OCI-M2 (cell line): ENCODE measurements around the gene CRELD1.
"Not testable (repeated sequence)": the region's sequence is repeated elsewhere in the genome, so short reads cannot be mapped to it uniquely, and the experiment has no call there.

Source experiments
- DNase-seq: peaks from one replicate; lab custom pipeline; 2025; ENCODE audit not compliant: unreplicated experiment; lab: John Stamatoyannopoulos, UW

Gene CRELD1

GRCh38 chr3:9934235-9934621, 594 bp downstream of the CRELD1 start:
- DNase-seq = no peak

GRCh38 chr3:9934993-9935392, 1.4 kb downstream of the CRELD1 start:
- no peak for DNase-seq

GRCh38 chr3:9935966-9936510, 2.4 kb downstream of the CRELD1 start:
- no peak for DNase-seq

GRCh38 chr3:9937486-9938238, 4.0 kb downstream of the CRELD1 start:
- no peak for DNase-seq

- no peak for DNase-seq
Observed at GRCh38 chr3:9938966-9939365, 5.3 kb downstream of the CRELD1 start.

GRCh38 chr3:9939906-9940305, 6.3 kb downstream of the CRELD1 start:
- not testable (repeated sequence) for DNase-seq

GRCh38 chr3:9940746-9941145, 7.1 kb downstream of the CRELD1 start:
- DNase-seq = no peak

- DNase-seq = no peak
Observed at GRCh38 chr3:9942164-9942563, 8.5 kb downstream of the CRELD1 start.

GRCh38 chr3:9942934-9943690, 9.5 kb downstream of the CRELD1 start:
- no peak for DNase-seq

GRCh38 chr3:9944271-9944670, 10.6 kb downstream of the CRELD1 start:
- no peak for DNase-seq

- no peak for DNase-seq
Observed at GRCh38 chr3:9945358-9945757, 11.7 kb downstream of the CRELD1 start.

- no peak for DNase-seq
Observed at GRCh38 chr3:9946112-9947024, 12.7 kb downstream of the CRELD1 start.

GRCh38 chr3:9947025-9947995, 13.7 kb downstream of the CRELD1 start:
- DNase-seq = no peak

- DNase-seq = no peak
Observed at GRCh38 chr3:9948586-9948985, 15.0 kb downstream of the CRELD1 start.

- DNase-seq = no peak
Observed at GRCh38 chr3:9949115-9949514, 15.5 kb downstream of the CRELD1 start.

- DNase-seq = no peak
Observed at GRCh38 chr3:9949626-9950025, 16.0 kb downstream of the CRELD1 start.

- DNase-seq = no peak
Observed at GRCh38 chr3:9951126-9951525, 17.5 kb downstream of the CRELD1 start.

- DNase-seq = no peak
Observed at GRCh38 chr3:9951598-9951961, 17.9 kb downstream of the CRELD1 start.

GRCh38 chr3:9951962-9952805, 18.6 kb downstream of the CRELD1 start, which contains the start of gene PRRT3:
PRRT3 (minus strand) TSS chr3:9952408; CDS start chr3:9950115, 2,293 bp downstream.
- no peak for DNase-seq
